GDM1 (cell line): ENCODE results near the gene HIP1R.
"Not testable (repeated sequence)": the region's sequence is repeated elsewhere in the genome, so short reads cannot be mapped to it uniquely, and the experiment has no call there.

Experiments used
- DNase-seq: peaks from one replicate; lab custom pipeline; 2025; lab: John Stamatoyannopoulos, UW

Gene HIP1R

GRCh38 chr12:122875590-122876220 is 40.4 kb downstream of the HIP1R start:
- no peak for DNase-seq

- not testable (repeated sequence) for DNase-seq
These were observed 41.0 kb downstream of the HIP1R start for GRCh38 chr12:122876281-122876680.

- DNase-seq: no peak
These were observed 41.5 kb downstream of the HIP1R start for GRCh38 chr12:122876731-122877130.

- no peak for DNase-seq
These were observed 43.7 kb downstream of the HIP1R start for GRCh38 chr12:122878780-122879612.

GRCh38 chr12:122880155-122880667 is 45.0 kb downstream of the HIP1R start:
- DNase-seq: no peak

- DNase-seq: peak; percentile 26
These were observed 45.4 kb downstream of the HIP1R start for GRCh38 chr12:122880668-122881067.

GRCh38 chr12:122882908-122883558 is 47.8 kb downstream of the HIP1R start:
- DNase-seq: peak; percentile 43

GRCh38 chr12:122884091-122884826 is 49.0 kb downstream of the HIP1R start:
- DNase-seq: no peak

- DNase-seq: no peak
These were observed 49.6 kb downstream of the HIP1R start for GRCh38 chr12:122884860-122885259.

- DNase-seq: no peak
These were observed 50.9 kb downstream of the HIP1R start for GRCh38 chr12:122886161-122886560.

- no peak for DNase-seq
These were observed 51.9 kb downstream of the HIP1R start for GRCh38 chr12:122886851-122887818.

GRCh38 chr12:122887819-122888212 is 52.6 kb downstream of the HIP1R start:
- DNase-seq: no peak

GRCh38 chr12:122888232-122888752 is 53.0 kb downstream of the HIP1R start:
- DNase-seq: peak; percentile 40

GRCh38 chr12:122889761-122890520 is 54.7 kb downstream of the HIP1R start:
- DNase-seq: no peak

GRCh38 chr12:122891661-122892525 is 56.6 kb downstream of the HIP1R start:
- DNase-seq: no peak

GRCh38 chr12:122892724-122893123 is 57.5 kb downstream of the HIP1R start:
- not testable (repeated sequence) for DNase-seq

- DNase-seq: no peak
These were observed 58.2 kb downstream of the HIP1R start for GRCh38 chr12:122893208-122894153.
